ENCODE data around the gene MAPKAP1. TPM values are rescaled to one million over a fixed set of nuclear protein-coding genes. Genes with fewer than 3 reads are reported as not detected.

Gene MAPKAP1
- total RNA-seq, 1 donor from 2014 or later, result 127 TPM

GRCh38 chr9:125492719-125493118 lies 214.3 kb downstream of the MAPKAP1 start:
- Histone ChIP-seq H3K27me3 (ENCODE audit: low read depth) (no peaks in the 10 kb centered on the region), H3K4me1 (peaks cover 2% of the 10 kb centered on the region), H3K36me3 (no peaks in the 10 kb centered on the region), H3K4me3 (no peak overlapping the region), H3K27ac (replicated peaks) (no peak overlapping the region), H3K9me3 (replicated peaks) (no peaks in the 10 kb centered on the region)
- no peak for DNase-seq
- intact Hi-C loops (cut with micrococcal nuclease), result no loop called here
- TF ChIP-seq CTCF (IDR thresholded peaks at IDR 0.05; ENCODE audit: borderline replicate concordance), result no peak

GRCh38 chr9:125487842-125488241 lies 219.2 kb downstream of the MAPKAP1 start:
- intact Hi-C loops (cut with micrococcal nuclease), result no loop called here
- H3K27ac ChIP-seq (replicated peaks), result no peak overlapping the region
- no peak overlapping the region for H3K4me3 ChIP-seq
- peaks cover 39% of the 10 kb centered on the region for H3K4me1 ChIP-seq
- no peak for DNase-seq
- no peaks in the 10 kb centered on the region for H3K27me3 ChIP-seq (ENCODE audit: low read depth)
- H3K36me3 ChIP-seq, result peaks cover 12% of the 10 kb centered on the region
- no peaks in the 10 kb centered on the region for H3K9me3 ChIP-seq (replicated peaks)
- no peak for TF ChIP-seq CTCF (IDR thresholded peaks at IDR 0.05; ENCODE audit: borderline replicate concordance)

- Histone ChIP-seq H3K36me3 (peaks cover 13% of the 10 kb centered on the region), H3K27ac (replicated peaks) (peak overlapping the region; percentile 86), H3K27me3 (ENCODE audit: low read depth) (no peaks in the 10 kb centered on the region), H3K4me3 (no peak overlapping the region), H3K9me3 (replicated peaks) (no peaks in the 10 kb centered on the region), H3K4me1 (peaks cover 39% of the 10 kb centered on the region)
- intact Hi-C loops (cut with micrococcal nuclease), result no loop called here
- TF ChIP-seq CTCF (IDR thresholded peaks at IDR 0.05; ENCODE audit: borderline replicate concordance), result no peak
- peak; percentile 71 for DNase-seq
These were observed 220.4 kb downstream of the MAPKAP1 start for GRCh38 chr9:125486576-125486975.

GRCh38 chr9:125486152-125486508 lies 220.9 kb downstream of the MAPKAP1 start:
- H3K36me3 ChIP-seq, result peaks cover 15% of the 10 kb centered on the region
- no peaks in the 10 kb centered on the region for H3K27me3 ChIP-seq (ENCODE audit: low read depth)
- H3K4me1 ChIP-seq, result peaks cover 39% of the 10 kb centered on the region
- DNase-seq, result no peak
- H3K4me3 ChIP-seq, result no peak overlapping the region
- intact Hi-C loops (cut with micrococcal nuclease), result no loop called here
- no peaks in the 10 kb centered on the region for H3K9me3 ChIP-seq (replicated peaks)
- no peak for TF ChIP-seq CTCF (IDR thresholded peaks at IDR 0.05; ENCODE audit: borderline replicate concordance)
- peak overlapping the region; percentile 86 for H3K27ac ChIP-seq (replicated peaks)

- intact Hi-C loops (cut with micrococcal nuclease), result no loop called here
- no peak for TF ChIP-seq CTCF (IDR thresholded peaks at IDR 0.05; ENCODE audit: borderline replicate concordance)
These were observed 221.4 kb downstream of the MAPKAP1 start for GRCh38 chr9:125485471-125486151.

More at GRCh38 chr9:125485471-125486151, 221.4 kb downstream of the MAPKAP1 start:
- no peak for DNase-seq
- Histone ChIP-seq H3K4me1 (peaks cover 39% of the 10 kb centered on the region), H3K9me3 (replicated peaks) (no peaks in the 10 kb centered on the region), H3K27ac (replicated peaks) (peak overlapping the region; percentile 86), H3K27me3 (ENCODE audit: low read depth) (no peaks in the 10 kb centered on the region), H3K36me3 (peaks cover 17% of the 10 kb centered on the region), H3K4me3 (no peak overlapping the region)

All from left ventricle myocardium inferior (tissue), 1 donor.